GM21515 (cell line): ENCODE data around the gene LIMK2.

Experiments
- ATAC-seq: cut with Tn5 transposase; IDR thresholded peaks from one replicate; pipeline ENCODE4 v1.9.1; 2021; ENCODE audit not compliant: unreplicated experiment

Gene LIMK2

DNA sequence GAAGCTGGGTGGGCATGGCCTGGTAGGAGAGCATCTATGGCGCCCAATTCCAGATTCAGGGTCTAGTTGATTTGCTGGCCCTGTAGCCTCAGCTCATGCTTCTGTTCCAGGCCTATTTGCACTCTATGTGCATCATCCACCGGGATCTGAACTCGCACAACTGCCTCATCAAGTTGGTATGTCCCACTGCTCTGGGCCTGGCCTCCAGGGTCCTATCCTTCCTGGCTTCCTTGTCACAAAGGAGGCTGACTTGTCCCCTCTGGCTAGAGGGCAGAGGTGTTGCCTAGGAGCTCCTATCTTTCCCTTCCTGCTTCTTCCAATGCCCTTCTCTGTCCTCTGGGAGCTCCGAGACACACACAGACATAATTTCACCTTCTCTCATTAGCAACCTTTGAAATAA is 58.9 kb downstream of the LIMK2 start:
- no peak for ATAC-seq

- ATAC-seq, result no peak
Observed at GRCh38 chr22:31271485-31271884, 59.4 kb downstream of the LIMK2 start.

GRCh38 chr22:31272522-31273446 is 60.7 kb downstream of the LIMK2 start:
- no peak for ATAC-seq

GRCh38 chr22:31274017-31274416 is 61.9 kb downstream of the LIMK2 start:
- no peak for ATAC-seq

- no peak for ATAC-seq
Observed at GRCh38 chr22:31275018-31275417, 62.9 kb downstream of the LIMK2 start.

DNA sequence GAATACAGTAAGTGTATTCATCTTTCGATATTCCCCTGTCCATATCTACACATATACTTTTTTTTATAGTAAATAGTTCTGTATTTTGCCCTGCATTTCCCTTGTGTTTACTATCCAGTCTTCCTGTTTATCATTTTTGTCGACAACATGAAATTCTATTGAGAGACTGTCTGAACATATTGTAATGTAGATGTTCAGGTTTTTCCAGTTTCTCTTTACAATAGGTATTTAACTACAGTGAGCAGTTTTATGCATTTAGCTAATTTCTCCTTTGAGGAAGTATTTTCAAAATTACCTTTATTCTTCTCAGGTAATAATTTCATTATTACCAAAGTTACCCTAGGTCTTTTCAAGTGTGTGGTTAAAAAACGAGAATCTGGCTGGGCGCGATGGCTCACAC is 63.5 kb downstream of the LIMK2 start:
- ATAC-seq, result no peak

DNA sequence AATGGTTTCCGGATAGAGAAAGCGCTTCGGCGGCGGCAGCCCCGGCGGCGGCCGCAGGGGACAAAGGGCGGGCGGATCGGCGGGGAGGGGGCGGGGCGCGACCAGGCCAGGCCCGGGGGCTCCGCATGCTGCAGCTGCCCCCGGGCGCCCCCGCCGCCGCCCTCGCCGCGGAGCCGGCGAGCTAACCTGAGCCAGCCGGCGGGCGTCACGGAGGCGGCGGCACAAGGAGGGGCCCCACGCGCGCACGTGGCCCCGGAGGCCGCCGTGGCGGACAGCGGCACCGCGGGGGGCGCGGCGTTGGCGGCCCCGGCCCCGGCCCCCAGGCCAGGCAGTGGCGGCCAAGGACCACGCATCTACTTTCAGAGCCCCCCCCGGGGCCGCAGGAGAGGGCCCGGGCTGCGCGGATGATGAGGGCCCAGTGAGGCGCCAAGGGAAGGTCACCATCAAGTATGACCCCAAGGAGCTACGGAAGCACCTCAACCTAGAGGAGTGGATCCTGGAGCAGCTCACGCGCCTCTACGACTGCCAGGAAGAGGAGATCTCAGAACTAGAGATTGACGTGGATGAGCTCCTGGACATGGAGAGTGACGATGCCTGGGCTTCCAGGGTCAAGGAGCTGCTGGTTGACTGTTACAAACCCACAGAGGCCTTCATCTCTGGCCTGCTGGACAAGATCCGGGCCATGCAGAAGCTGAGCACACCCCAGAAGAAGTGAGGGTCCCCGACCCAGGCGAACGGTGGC is 64.5 kb downstream of the LIMK2 start:
- no peak for ATAC-seq

GRCh38 chr22:31277741-31278140 is 65.6 kb downstream of the LIMK2 start:
- ATAC-seq, result no peak

DNA sequence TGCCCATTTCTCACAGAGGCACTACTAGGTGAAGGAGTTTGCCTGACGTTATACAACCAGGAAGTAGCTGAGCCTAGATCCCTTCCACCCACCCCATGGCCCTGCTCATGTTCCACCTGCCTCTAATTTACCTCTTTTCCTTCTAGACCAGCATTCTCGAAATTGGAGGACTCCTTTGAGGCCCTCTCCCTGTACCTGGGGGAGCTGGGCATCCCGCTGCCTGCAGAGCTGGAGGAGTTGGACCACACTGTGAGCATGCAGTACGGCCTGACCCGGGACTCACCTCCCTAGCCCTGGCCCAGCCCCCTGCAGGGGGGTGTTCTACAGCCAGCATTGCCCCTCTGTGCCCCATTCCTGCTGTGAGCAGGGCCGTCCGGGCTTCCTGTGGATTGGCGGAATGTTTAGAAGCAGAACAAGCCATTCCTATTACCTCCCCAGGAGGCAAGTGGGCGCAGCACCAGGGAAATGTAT is 66.1 kb downstream of the LIMK2 start:
- no peak for ATAC-seq

DNA sequence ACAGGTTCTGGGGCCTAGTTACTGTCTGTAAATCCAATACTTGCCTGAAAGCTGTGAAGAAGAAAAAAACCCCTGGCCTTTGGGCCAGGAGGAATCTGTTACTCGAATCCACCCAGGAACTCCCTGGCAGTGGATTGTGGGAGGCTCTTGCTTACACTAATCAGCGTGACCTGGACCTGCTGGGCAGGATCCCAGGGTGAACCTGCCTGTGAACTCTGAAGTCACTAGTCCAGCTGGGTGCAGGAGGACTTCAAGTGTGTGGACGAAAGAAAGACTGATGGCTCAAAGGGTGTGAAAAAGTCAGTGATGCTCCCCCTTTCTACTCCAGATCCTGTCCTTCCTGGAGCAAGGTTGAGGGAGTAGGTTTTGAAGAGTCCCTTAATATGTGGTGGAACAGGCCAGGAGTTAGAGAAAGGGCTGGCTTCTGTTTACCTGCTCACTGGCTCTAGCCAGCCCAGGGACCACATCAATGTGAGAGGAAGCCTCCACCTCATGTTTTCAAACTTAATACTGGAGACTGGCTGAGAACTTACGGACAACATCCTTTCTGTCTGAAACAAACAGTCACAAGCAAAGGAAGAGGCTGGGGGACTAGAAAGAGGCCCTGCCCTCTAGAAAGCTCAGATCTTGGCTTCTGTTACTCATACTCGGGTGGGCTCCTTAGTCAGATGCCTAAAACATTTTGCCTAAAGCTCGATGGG is 66.7 kb downstream of the LIMK2 start:
- no peak for ATAC-seq

GRCh38 chr22:31279327-31279669 is 67.2 kb downstream of the LIMK2 start:
- ATAC-seq, result no peak

DNA sequence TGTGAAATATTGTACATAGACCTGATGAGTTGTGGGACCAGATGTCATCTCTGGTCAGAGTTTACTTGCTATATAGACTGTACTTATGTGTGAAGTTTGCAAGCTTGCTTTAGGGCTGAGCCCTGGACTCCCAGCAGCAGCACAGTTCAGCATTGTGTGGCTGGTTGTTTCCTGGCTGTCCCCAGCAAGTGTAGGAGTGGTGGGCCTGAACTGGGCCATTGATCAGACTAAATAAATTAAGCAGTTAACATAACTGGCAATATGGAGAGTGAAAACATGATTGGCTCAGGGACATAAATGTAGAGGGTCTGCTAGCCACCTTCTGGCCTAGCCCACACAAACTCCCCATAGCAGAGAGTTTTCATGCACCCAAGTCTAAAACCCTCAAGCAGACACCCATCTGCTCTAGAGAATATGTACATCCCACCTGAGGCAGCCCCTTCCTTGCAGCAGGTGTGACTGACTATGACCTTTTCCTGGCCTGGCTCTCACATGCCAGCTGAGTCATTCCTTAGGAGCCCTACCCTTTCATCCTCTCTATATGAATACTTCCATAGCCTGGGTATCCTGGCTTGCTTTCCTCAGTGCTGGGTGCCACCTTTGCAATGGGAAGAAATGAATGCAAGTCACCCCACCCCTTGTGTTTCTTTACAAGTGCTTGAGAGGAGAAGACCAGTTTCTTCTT is 67.9 kb downstream of the LIMK2 start:
- no peak for ATAC-seq

- ATAC-seq, result no peak
Observed at GRCh38 chr22:31281733-31282132, 69.6 kb downstream of the LIMK2 start.

DNA sequence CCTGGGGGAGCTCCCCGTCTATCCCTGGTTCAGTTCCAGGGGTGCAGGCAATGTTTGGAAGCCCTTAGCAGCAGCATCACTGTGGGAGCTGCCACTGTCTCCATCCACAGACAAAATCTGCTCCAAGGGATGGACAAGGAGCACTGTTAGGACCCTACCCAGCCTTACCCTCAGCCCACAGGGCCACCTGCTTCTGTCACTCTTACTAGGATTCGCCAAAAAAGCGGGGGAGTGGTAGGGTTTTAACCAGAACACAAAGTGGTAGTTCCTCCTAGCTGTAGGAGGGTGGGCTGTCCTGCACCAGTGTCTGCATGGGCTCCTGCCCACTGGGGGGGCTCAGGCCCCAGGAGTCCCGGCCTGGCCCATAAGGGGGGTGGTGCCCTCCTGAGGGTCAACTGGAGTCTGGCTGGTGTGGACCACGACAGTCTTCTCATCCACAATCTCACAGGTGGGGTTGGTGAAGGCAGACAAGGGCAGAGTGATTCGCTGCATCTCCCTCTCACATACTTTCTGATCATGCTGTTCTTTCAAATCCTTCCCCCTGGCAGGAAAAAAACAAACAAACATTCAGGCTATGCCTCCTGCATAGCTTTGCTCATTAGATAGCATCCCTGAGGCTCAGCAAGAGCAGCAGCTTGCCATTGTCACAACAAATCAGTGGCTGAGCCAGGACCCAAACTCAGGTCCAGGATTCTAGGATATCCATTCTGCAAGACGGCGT is 70.8 kb downstream of the LIMK2 start:
- ATAC-seq, result no peak

GRCh38 chr22:31284281-31285155 is 72.4 kb downstream of the LIMK2 start:
- ATAC-seq, result no peak

- ATAC-seq, result no peak
Observed at GRCh38 chr22:31286360-31287255, 74.5 kb downstream of the LIMK2 start.

DNA sequence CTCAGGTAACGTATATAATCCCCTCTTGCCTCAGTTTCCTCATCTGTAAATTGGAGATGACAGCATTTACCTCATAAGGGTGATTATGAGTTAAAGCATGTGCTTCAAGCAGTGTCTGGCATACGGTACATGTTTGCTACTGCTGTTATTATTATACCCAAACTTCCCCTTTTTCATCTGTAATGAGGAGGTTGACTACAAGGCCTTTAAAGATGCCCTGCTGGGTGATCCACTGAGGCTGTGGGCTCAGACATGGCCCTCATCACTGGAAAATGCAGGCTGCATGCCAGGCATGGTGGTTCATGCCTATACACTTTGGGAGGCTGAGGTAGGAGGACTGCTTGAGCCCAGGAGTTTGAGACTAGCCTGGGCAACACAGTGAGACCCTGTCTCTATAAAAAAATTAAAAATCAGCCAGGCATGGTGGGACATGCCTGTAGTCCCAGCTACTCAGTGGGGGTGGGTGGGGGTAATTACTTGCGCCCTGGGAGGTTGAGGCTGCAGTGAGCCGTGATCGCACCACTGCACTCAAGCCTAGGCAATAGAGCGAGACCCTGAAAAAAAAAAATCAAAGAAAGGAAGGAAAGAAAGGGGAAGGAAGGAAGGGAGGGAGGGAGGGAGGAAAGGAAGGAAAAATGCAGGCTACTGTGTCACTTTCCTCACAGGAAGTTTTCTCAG is 75.9 kb downstream of the LIMK2 start:
- no peak for ATAC-seq
